ENCODE measurements around the gene ELF5. TPM values are rescaled to one million over a fixed set of nuclear protein-coding genes. Genes with fewer than 3 reads are reported as not detected.

The ELF5 gene
- total RNA-seq, 1 donor from 2014 or later, result not detected

- Mint-ChIP-seq H3K27ac (ENCODE audit: unreplicated experiment) (no peak overlapping the region), H3K9me3 (no peaks in the 10 kb centered on the region), H3K4me3 (no peak overlapping the region), H3K27me3 (ENCODE audit: low read depth) (peaks cover 2% of the 10 kb centered on the region), H3K4me1 (peaks cover 10% of the 10 kb centered on the region), H3K36me3 (ENCODE audit: low read depth) (no peaks in the 10 kb centered on the region)
- TF ChIP-seq, protein P1, sequence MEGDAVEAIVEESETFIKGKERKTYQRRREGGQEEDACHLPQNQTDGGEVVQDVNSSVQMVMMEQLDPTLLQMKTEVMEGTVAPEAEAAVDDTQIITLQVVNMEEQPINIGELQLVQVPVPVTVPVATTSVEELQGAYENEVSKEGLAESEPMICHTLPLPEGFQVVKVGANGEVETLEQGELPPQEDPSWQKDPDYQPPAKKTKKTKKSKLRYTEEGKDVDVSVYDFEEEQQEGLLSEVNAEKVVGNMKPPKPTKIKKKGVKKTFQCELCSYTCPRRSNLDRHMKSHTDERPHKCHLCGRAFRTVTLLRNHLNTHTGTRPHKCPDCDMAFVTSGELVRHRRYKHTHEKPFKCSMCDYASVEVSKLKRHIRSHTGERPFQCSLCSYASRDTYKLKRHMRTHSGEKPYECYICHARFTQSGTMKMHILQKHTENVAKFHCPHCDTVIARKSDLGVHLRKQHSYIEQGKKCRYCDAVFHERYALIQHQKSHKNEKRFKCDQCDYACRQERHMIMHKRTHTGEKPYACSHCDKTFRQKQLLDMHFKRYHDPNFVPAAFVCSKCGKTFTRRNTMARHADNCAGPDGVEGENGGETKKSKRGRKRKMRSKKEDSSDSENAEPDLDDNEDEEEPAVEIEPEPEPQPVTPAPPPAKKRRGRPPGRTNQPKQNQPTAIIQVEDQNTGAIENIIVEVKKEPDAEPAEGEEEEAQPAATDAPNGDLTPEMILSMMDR (conservative IDR thresholded peaks at IDR 0.05), result no peak
- no peak for DNase-seq (ENCODE audit: low read depth, low spot score)
Measured at GRCh38 chr11:34552270-34552669, 38.7 kb upstream of the ELF5 start.

DNA sequence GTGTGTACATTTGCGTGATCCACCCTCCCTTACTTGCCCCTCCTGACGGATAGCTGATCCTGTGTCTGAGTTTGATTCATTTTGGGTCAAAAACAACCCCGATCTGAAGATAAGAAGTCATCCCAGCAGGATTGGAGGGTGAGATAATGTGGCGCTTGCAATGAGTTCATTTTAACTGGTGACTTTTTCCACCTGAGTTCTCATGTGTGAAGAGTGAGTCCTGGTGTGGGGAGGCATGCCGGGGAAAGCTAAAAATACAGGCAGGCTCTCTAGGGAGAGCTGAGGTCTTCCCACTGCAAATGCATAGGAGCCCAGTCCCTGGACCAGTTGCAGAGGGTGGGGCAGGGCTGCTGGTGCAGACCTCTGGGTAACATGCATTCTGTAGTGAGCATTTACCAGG, 35.7 kb upstream of the ELF5 start:
- Mint-ChIP-seq H3K27ac (ENCODE audit: unreplicated experiment) (no peak overlapping the region), H3K9me3 (no peaks in the 10 kb centered on the region)
- no peak for DNase-seq (ENCODE audit: low read depth, low spot score)

GRCh38 chr11:34548278-34548677, 34.7 kb upstream of the ELF5 start:
- H3K27me3 Mint-ChIP-seq (ENCODE audit: low read depth), result peaks cover 2% of the 10 kb centered on the region
- peaks cover 30% of the 10 kb centered on the region for H3K4me1 Mint-ChIP-seq
- DNase-seq (ENCODE audit: low read depth, low spot score), result no peak
- H3K27ac Mint-ChIP-seq (ENCODE audit: unreplicated experiment), result no peak overlapping the region
- TF ChIP-seq, protein P1 (conservative IDR thresholded peaks at IDR 0.05), result no peak
- H3K36me3 Mint-ChIP-seq (ENCODE audit: low read depth), result no peaks in the 10 kb centered on the region
- H3K9me3 Mint-ChIP-seq, result no peaks in the 10 kb centered on the region
- no peak overlapping the region for H3K4me3 Mint-ChIP-seq

More for the DNA sequence above, 35.7 kb upstream of the ELF5 start:
- no peaks in the 10 kb centered on the region for H3K36me3 Mint-ChIP-seq (ENCODE audit: low read depth)
- no peak overlapping the region for H3K4me3 Mint-ChIP-seq
- TF ChIP-seq, protein P1 (conservative IDR thresholded peaks at IDR 0.05), result no peak
- H3K4me1 Mint-ChIP-seq, result peaks cover 30% of the 10 kb centered on the region
- peaks cover 2% of the 10 kb centered on the region for H3K27me3 Mint-ChIP-seq (ENCODE audit: low read depth)

DNA sequence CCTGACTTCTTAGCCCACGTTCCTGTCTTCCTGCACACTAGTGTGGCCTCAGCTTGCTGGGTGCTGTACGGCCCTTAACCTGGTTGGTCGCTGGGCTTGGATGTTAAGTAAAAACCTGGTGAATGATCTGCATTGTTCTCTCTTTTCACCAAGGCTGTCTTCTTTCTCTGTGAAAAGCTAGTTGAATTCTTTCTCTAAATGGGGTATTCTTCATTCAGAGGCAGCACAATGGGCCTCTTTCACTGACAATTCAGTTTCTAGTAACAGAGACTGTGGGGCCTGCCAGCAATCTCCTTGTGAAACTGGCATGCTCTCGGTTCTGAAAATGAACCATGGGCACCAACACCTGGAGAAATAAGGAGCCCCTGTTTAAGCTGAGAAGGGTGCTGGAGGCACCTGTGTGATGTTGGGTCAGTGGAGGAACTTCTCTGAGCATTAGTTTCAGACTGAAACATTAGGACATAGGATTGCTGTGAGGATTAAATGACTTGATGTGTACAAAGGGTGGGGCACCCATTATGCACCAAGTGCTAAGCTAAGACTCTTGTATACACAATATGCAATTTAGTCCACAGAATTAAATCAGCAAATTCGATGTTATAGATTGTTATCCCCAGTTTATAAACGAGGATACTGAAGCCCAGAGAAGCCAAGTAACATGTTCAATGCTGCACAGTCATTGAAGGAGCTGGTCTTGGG, 33.1 kb upstream of the ELF5 start:
- H3K9me3 Mint-ChIP-seq, result no peaks in the 10 kb centered on the region
- peak overlapping the region; percentile 16 for H3K4me3 Mint-ChIP-seq
- peaks cover 30% of the 10 kb centered on the region for H3K4me1 Mint-ChIP-seq
- H3K27ac Mint-ChIP-seq (ENCODE audit: unreplicated experiment), result peak overlapping the region; percentile 47
- no peak for DNase-seq (ENCODE audit: low read depth, low spot score)
- peaks cover 2% of the 10 kb centered on the region for H3K27me3 Mint-ChIP-seq (ENCODE audit: low read depth)
- no peaks in the 10 kb centered on the region for H3K36me3 Mint-ChIP-seq (ENCODE audit: low read depth)
- TF ChIP-seq, protein P1 (conservative IDR thresholded peaks at IDR 0.05), result no peak

DNA sequence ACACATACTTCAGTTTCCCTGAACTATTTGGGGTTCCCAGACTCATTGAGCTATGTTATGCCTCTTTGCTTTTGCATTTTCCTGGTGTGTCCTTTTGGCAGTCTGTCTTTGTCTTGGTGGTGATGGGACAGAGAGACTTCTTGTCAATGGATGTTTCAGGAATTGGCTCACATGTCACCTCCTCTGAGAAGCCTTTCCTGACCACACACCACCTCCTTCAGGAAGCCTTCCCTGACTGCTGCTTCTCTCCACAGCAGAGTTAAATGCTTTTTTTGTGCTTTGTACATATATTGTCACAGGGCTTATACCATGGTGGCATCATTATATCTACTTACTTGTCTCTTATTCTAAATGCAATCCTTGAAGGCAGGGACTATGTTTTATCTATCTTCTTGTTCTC, 28.5 kb upstream of the ELF5 start:
- TF ChIP-seq, protein P1 (conservative IDR thresholded peaks at IDR 0.05), result no peak
- DNase-seq (ENCODE audit: low read depth, low spot score), result no peak
- no peaks in the 10 kb centered on the region for H3K36me3 Mint-ChIP-seq (ENCODE audit: low read depth)
- peaks cover 19% of the 10 kb centered on the region for H3K4me1 Mint-ChIP-seq
- no peaks in the 10 kb centered on the region for H3K9me3 Mint-ChIP-seq
- H3K27me3 Mint-ChIP-seq (ENCODE audit: low read depth), result no peaks in the 10 kb centered on the region
- no peak overlapping the region for H3K27ac Mint-ChIP-seq (ENCODE audit: unreplicated experiment)
- H3K4me3 Mint-ChIP-seq, result no peak overlapping the region
